Panc1 (cell line): ENCODE measurements around the gene LYSET. TPM values are rescaled to one million over a fixed set of nuclear protein-coding genes. Genes with fewer than 3 reads are reported as not detected.

ENCODE experiments used
- ATAC-seq: fragments of 200-7000 bp; cut with Tn5 transposase; 2 replicates; pipeline ENCODE4 v1.9.1; 2020; ENCODE audit warnings: mild to moderate bottlenecking, moderate library complexity
- BruUV-seq: library from RNA; stranded (reverse); fragments of 400-500 nt; replicated peaks from 2 replicates; lab custom pipeline; 2021; lab: Mats Ljungman, UMichigan
- CTCF ChIA-PET: fragments of 300-600 bp; sonication (Branson Sonifier 250); formaldehyde crosslinking; loops from one replicate; lab custom pipeline; 2022; ENCODE audit warnings: antibody characterized with exemption; lab: Charles Lee
- POLR2A ChIA-PET: fragments of 300-600 bp; sonication (Branson Sonifier 250); formaldehyde crosslinking; loops from one replicate; lab custom pipeline; 2022; ENCODE audit warnings: antibody characterized with exemption; lab: Charles Lee
- DNase-seq: peaks from one replicate; pipeline ENCODE4 v3.0.0-alpha.2; 2010; ENCODE audit warnings: low read depth, low spot score
- H3K27ac ChIP-seq: 2 replicates; pipeline ENCODE4 v1.5.1; 2011; ENCODE audit warnings: mild to moderate bottlenecking, low read length, inconsistent platforms
- H3K27me3 ChIP-seq: fragments of 200-500 bp; sonication (Bioruptor generic); 2 replicates; pipeline ENCODE4 v1.6.0; 2014; ENCODE audit warnings: low read length, inconsistent platforms; ENCODE audit not compliant: control insufficient read depth, insufficient read depth
- H3K36me3 ChIP-seq: fragments of 200-500 bp; sonication (Bioruptor generic); 2 replicates; pipeline ENCODE4 v1.5.1; 2014; ENCODE audit warnings: inconsistent platforms, mild to moderate bottlenecking, low read length, moderate library complexity; ENCODE audit not compliant: control insufficient read depth, insufficient read depth
- H3K4me1 ChIP-seq: 2 replicates; pipeline ENCODE4 v1.5.1; 2011; ENCODE audit warnings: inconsistent platforms, mild to moderate bottlenecking, low read length, moderate library complexity; ENCODE audit not compliant: control insufficient read depth, insufficient read depth
- H3K4me3 ChIP-seq, 2 experiments: 2 replicates each; pipeline ENCODE4 v1.5.1; 2011 to 2012; ENCODE audit warnings: low read depth in 2 of 2, low read length in 2 of 2, mild to moderate bottlenecking in 2 of 2, inconsistent platforms in 1 of 2, moderate library complexity in 1 of 2
- H3K9me3 ChIP-seq: fragments of 200-500 bp; sonication (Bioruptor generic); 2 replicates; pipeline ENCODE4 v1.5.1; 2014; ENCODE audit warnings: low read depth, mild to moderate bottlenecking, inconsistent platforms, low read length, moderate library complexity; ENCODE audit not compliant: control insufficient read depth, insufficient read depth
- CTCF ChIP-seq: fragments of 450-650 bp; IDR thresholded peaks from 2 replicates; pipeline ENCODE4 v1.5.1; 2017; ENCODE audit warnings: mild to moderate bottlenecking
- POLR2AphosphoS5 ChIP-seq: IDR thresholded peaks from 2 replicates; pipeline ENCODE4 v1.6.1; 2012; ENCODE audit warnings: mild to moderate bottlenecking, low read depth, low read length, moderate library complexity
- SIN3A ChIP-seq: IDR thresholded peaks from 2 replicates; pipeline ENCODE4 v1.6.1; 2012; ENCODE audit warnings: low read depth, mild to moderate bottlenecking, low read length, moderate library complexity, borderline replicate concordance; ENCODE audit not compliant: insufficient read depth
- TCF7L2 ChIP-seq: IDR thresholded peaks from 2 replicates; pipeline ENCODE4 v1.6.1; 2011; ENCODE audit warnings: mild to moderate bottlenecking, low read depth, low read length, inconsistent platforms
- in situ Hi-C: cut with HindIII; loops from 2 replicates; pipeline ENCODE4 v1.10.0; 2016; ENCODE audit warnings: low sequenced_read_pairs, low pct_unique_long_range_greater_than_20kb
- intact Hi-C: fragments of 100-400 bp; cut with micrococcal nuclease; formaldehyde crosslinking; loops from one replicate; pipeline ENCODE4 v1.10.0; 2022; ENCODE audit not compliant: unreplicated experiment
- total RNA-seq: library from RNA; stranded (reverse); gene quantifications from one replicate; pipeline ENCODE4 v1.2.1, GENCODE V29; 2021; ENCODE audit not compliant: unreplicated experiment
- TF ChIP-seq, protein P1 (sequence below), 2 experiments: IDR thresholded peaks; 2 replicates each; pipeline ENCODE4 v1.6.1; 2011 to 2012; ENCODE audit warnings: low read depth in 2 of 2, control low read depth in 1 of 2, low read length in 1 of 2, mild to moderate bottlenecking in 1 of 2, moderate library complexity in 1 of 2; ENCODE audit not compliant: insufficient read depth in 1 of 2

The LYSET gene
- total RNA-seq, 1 experiment from 2014 or later = 20.9 TPM

GRCh38 chr14:93220509-93220908 is 35.4 kb downstream of the LYSET start:
- no peaks in the 10 kb centered on the region for H3K4me1 ChIP-seq
- intact Hi-C loops (no loop called here), in situ Hi-C loops (no loop called here)
- ATAC-seq (no peak), DNase-seq (no peak)
- H3K27ac ChIP-seq = no peak overlapping the region
- H3K4me3 ChIP-seq = no peak overlapping the region
- no peaks in the 10 kb centered on the region for H3K27me3 ChIP-seq
- BruUV-seq = no TSS peak
- H3K36me3 ChIP-seq = peaks cover 5% of the 10 kb centered on the region
- TF ChIP-seq, protein P1, sequence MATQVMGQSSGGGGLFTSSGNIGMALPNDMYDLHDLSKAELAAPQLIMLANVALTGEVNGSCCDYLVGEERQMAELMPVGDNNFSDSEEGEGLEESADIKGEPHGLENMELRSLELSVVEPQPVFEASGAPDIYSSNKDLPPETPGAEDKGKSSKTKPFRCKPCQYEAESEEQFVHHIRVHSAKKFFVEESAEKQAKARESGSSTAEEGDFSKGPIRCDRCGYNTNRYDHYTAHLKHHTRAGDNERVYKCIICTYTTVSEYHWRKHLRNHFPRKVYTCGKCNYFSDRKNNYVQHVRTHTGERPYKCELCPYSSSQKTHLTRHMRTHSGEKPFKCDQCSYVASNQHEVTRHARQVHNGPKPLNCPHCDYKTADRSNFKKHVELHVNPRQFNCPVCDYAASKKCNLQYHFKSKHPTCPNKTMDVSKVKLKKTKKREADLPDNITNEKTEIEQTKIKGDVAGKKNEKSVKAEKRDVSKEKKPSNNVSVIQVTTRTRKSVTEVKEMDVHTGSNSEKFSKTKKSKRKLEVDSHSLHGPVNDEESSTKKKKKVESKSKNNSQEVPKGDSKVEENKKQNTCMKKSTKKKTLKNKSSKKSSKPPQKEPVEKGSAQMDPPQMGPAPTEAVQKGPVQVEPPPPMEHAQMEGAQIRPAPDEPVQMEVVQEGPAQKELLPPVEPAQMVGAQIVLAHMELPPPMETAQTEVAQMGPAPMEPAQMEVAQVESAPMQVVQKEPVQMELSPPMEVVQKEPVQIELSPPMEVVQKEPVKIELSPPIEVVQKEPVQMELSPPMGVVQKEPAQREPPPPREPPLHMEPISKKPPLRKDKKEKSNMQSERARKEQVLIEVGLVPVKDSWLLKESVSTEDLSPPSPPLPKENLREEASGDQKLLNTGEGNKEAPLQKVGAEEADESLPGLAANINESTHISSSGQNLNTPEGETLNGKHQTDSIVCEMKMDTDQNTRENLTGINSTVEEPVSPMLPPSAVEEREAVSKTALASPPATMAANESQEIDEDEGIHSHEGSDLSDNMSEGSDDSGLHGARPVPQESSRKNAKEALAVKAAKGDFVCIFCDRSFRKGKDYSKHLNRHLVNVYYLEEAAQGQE (IDR thresholded peaks at IDR 0.05; ENCODE audit: insufficient read depth in 1 of 2, low read depth in 2 of 2, low read length in 1 of 2) = no peak
- TF ChIP-seq SIN3A (no peak), POLR2AphosphoS5 (no peak), CTCF (no peak), TCF7L2 (no peak)
- ChIA-PET POLR2A (no interaction called here), CTCF (no interaction called here)
- no peaks in the 10 kb centered on the region for H3K9me3 ChIP-seq

DNA sequence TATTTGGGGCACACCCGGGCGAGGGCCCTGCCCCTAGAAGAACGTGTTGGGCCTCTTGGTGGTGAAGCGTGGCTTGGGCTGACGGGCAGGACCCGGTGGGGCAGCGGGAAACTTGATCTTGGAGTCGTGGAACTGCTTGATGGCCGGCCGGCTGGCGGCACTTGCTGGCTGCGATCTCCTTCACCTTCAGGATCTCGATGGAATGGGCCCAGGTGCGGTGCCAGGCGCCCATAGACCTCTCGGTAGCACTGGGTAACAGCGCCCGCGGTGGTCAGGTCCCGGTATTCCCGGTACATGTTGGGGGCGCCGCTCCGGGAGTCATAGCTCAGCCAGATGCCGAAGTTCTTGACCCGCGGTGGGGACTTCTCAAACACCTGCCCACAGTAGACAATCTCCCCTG is 38.4 kb downstream of the LYSET start:
- H3K27me3 ChIP-seq = no peaks in the 10 kb centered on the region
- DNase-seq (no peak), ATAC-seq (no peak)
- no peaks in the 10 kb centered on the region for H3K4me1 ChIP-seq
- TF ChIP-seq POLR2AphosphoS5 (no peak), SIN3A (no peak), TCF7L2 (no peak), CTCF (no peak)
- TF ChIP-seq, protein P1 (IDR thresholded peaks at IDR 0.05; ENCODE audit: insufficient read depth in 1 of 2, low read depth in 2 of 2, low read length in 1 of 2) = no peak
- in situ Hi-C loops (no loop called here), intact Hi-C loops (no loop called here)
- no peak overlapping the region for H3K4me3 ChIP-seq
- H3K9me3 ChIP-seq = no peaks in the 10 kb centered on the region
- H3K27ac ChIP-seq = no peak overlapping the region
- H3K36me3 ChIP-seq = peaks cover 5% of the 10 kb centered on the region; the same call in 1 of the 2 replicates
- CTCF ChIA-PET = interaction anchor here (1.2 kb wide), 1 partner anchor 16 kb away, joined by 8 read pairs; no protein-coding TSS in a partner anchor
- no TSS peak for BruUV-seq
- POLR2A ChIA-PET = no interaction called here
